Measurements from ENCODE around the gene HPX. TPM values are rescaled to one million over a fixed set of nuclear protein-coding genes. Genes with fewer than 3 reads are reported as not detected.

The HPX gene
- total RNA-seq, 1 donor from 2014 or later: 6.1 TPM

DNA sequence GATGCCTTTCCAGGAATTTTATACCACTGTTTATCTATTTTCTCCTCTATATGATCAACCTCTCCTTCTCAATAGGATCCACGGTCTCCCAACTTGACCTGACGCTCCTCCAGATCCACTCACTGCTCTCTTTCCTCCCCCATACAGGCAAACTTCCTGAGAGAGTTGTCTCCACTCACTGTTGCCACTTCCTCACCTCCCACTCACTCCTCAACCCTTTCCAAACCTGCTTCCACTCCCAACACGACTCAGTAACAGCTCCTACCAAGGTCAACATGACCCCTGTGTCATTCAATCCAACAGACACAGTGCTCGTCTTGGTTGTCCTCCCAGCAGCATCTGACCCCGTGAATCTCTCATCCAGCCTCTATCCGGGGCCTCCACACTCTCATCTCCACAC lies 25.0 kb downstream of the HPX start:
- Mint-ChIP-seq H3K36me3 (ENCODE audit: insufficient read depth) (no peaks in the 10 kb centered on the region), H3K9me3 (ENCODE audit: low read depth) (no peaks in the 10 kb centered on the region), H3K27me3 (peaks cover 6% of the 10 kb centered on the region), H3K4me3 (ENCODE audit: low read depth) (no peak overlapping the region), H3K4me1 (ENCODE audit: low read depth) (peaks cover 9% of the 10 kb centered on the region), H3K27ac (no peak overlapping the region)
- DNase-seq (ENCODE audit: low spot score, unreplicated experiment): no peak
- TF ChIP-seq, protein P1, sequence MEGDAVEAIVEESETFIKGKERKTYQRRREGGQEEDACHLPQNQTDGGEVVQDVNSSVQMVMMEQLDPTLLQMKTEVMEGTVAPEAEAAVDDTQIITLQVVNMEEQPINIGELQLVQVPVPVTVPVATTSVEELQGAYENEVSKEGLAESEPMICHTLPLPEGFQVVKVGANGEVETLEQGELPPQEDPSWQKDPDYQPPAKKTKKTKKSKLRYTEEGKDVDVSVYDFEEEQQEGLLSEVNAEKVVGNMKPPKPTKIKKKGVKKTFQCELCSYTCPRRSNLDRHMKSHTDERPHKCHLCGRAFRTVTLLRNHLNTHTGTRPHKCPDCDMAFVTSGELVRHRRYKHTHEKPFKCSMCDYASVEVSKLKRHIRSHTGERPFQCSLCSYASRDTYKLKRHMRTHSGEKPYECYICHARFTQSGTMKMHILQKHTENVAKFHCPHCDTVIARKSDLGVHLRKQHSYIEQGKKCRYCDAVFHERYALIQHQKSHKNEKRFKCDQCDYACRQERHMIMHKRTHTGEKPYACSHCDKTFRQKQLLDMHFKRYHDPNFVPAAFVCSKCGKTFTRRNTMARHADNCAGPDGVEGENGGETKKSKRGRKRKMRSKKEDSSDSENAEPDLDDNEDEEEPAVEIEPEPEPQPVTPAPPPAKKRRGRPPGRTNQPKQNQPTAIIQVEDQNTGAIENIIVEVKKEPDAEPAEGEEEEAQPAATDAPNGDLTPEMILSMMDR (IDR thresholded peaks at IDR 0.05; ENCODE audit: unreplicated experiment): no peak

DNA sequence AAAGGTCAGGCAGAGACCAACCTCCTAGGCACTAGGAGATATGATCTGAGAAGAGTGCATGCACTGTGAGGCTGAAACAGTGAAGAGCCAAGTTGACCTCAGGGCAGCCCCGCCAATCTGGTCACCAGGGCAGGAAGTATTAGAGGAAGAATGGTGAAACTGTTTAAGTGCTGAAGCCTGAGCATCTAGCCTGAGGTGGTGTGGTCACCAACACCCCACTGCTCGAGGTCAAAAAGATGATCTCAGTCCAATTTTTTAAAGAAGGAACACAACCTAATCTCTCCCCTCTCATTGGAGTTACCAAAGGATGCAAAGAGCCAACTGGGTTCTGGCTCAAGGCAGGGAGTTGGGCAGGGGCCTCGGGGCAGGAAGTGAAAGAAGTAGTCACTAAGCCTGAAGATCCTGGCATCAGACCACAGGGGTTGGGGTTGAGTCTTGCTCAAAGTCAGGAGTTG lies 25.9 kb downstream of the HPX start:
- DNase-seq (ENCODE audit: low spot score, unreplicated experiment): no peak
- H3K9me3 Mint-ChIP-seq (ENCODE audit: low read depth): no peaks in the 10 kb centered on the region
- peaks cover 3% of the 10 kb centered on the region for H3K36me3 Mint-ChIP-seq (ENCODE audit: insufficient read depth)
- H3K4me3 Mint-ChIP-seq (ENCODE audit: low read depth): no peak overlapping the region
- no peak overlapping the region for H3K27ac Mint-ChIP-seq
- H3K27me3 Mint-ChIP-seq: no peaks in the 10 kb centered on the region
- peaks cover 9% of the 10 kb centered on the region for H3K4me1 Mint-ChIP-seq (ENCODE audit: low read depth)
- TF ChIP-seq, protein P1 (IDR thresholded peaks at IDR 0.05; ENCODE audit: unreplicated experiment): no peak

DNA sequence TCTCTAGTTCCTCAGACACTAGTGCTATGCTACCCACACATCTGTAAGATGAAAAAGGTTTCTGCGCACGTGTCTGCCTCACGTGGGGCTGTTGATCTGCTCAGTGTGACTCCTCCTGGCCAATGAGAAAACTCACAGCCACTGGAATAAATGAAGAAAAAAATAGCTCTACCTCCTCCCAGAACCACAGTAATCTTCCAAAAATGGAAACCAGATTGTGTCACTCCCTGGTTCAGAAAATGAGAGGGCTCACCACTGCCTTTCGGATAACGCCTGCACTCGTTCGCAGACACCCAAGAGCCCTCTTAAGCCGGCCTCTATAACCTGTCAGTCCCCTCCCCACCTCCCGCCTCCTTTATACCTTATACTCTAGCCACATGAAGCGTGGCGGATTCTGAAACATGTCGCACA lies 27.0 kb downstream of the HPX start:
- Mint-ChIP-seq H3K36me3 (ENCODE audit: insufficient read depth) (peaks cover 5% of the 10 kb centered on the region), H3K27me3 (no peaks in the 10 kb centered on the region), H3K27ac (no peak overlapping the region), H3K4me1 (ENCODE audit: low read depth) (peaks cover 7% of the 10 kb centered on the region), H3K9me3 (ENCODE audit: low read depth) (no peaks in the 10 kb centered on the region), H3K4me3 (ENCODE audit: low read depth) (no peak overlapping the region)
- TF ChIP-seq, protein P1 (IDR thresholded peaks at IDR 0.05; ENCODE audit: unreplicated experiment): no peak
- DNase-seq (ENCODE audit: low spot score, unreplicated experiment): no peak

DNA sequence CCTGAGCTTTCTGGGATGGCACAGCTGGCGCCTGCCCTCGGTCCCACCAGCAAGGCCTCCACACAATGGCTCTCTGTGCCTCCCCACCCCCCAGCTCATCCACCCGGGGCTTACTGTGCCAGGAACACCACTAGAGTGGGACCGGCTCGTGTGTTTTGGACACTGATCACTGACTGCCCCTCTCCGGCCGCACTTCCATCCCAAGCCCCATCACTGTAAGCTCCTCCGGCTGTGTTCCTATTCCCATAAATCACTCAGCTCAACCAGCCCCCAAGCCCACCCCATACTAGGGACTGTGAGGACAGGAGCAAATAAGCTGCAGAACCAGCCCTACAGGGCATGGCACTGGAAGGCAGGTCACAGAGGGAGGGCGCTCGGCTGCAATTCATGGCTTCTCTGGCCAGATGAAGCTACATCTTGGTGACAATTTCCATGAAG lies 29.2 kb downstream of the HPX start:
- Mint-ChIP-seq H3K4me3 (ENCODE audit: low read depth) (no peak overlapping the region), H3K27ac (no peak overlapping the region)
- no peak for DNase-seq (ENCODE audit: low spot score, unreplicated experiment)

DNA sequence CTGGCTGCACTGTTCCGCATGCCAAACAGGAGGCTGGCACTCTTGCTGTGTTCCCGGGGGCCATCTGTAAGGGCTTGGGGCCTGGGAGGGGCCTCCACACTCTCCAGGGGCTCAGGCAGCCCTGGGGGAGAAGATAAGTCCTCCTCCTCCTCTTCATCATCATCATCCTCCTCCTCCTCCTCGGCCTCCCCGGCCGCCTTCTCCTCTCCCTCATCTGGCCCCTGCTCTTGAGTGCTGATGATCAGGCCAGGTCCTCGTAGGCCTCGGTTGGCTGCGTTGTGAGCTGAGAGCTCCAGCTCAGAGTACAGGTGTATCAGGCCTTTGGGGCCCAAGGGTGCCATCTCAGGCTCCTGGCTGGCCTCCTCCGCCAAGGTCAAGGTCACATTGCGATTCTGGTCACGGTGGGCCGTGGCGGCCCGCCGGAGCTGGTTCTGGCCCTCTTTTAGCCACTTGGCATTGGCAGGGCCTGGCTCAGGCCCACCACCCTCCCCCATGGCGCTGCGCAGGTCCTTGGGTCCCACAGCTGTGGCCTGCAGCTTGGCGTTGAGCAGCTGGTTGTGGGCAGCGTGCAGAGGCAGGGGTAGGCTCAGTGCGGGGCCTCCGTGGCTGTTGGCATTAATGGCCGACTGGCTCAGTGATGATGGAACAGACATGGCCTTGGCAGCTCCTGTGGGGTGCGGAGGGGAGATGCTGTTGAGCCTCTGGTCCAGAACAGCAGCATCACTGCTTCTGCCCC lies 29.9 kb downstream of the HPX start:
- Mint-ChIP-seq H3K9me3 (ENCODE audit: low read depth) (no peaks in the 10 kb centered on the region), H3K27ac (no peak overlapping the region), H3K4me1 (ENCODE audit: low read depth) (peaks cover 7% of the 10 kb centered on the region), H3K36me3 (ENCODE audit: insufficient read depth) (peaks cover 10% of the 10 kb centered on the region), H3K27me3 (no peaks in the 10 kb centered on the region), H3K4me3 (ENCODE audit: low read depth) (no peak overlapping the region)
- no peak for DNase-seq (ENCODE audit: low spot score, unreplicated experiment)
- TF ChIP-seq, protein P1 (IDR thresholded peaks at IDR 0.05; ENCODE audit: unreplicated experiment): no peak

More for the DNA sequence above, 29.2 kb downstream of the HPX start:
- TF ChIP-seq, protein P1 (IDR thresholded peaks at IDR 0.05; ENCODE audit: unreplicated experiment): no peak
- Mint-ChIP-seq H3K36me3 (ENCODE audit: insufficient read depth) (peaks cover 10% of the 10 kb centered on the region), H3K9me3 (ENCODE audit: low read depth) (no peaks in the 10 kb centered on the region), H3K4me1 (ENCODE audit: low read depth) (peaks cover 7% of the 10 kb centered on the region), H3K27me3 (no peaks in the 10 kb centered on the region)
